GM18519 (cell line): ENCODE results near the gene SLCO1A2.

ENCODE experiments used
- ATAC-seq: cut with Tn5 transposase; IDR thresholded peaks from one replicate; pipeline ENCODE4 v1.9.1; 2021; ENCODE audit warnings: mild to moderate bottlenecking, moderate library complexity; ENCODE audit not compliant: unreplicated experiment, low FRiP score

SLCO1A2 gene

GRCh38 chr12:21336656-21337055, 1.9 kb upstream of the SLCO1A2 start:
- no peak for ATAC-seq

GRCh38 chr12:21330682-21331253, 3.9 kb downstream of the SLCO1A2 start:
- no peak for ATAC-seq

GRCh38 chr12:21328578-21328977, 6.1 kb downstream of the SLCO1A2 start:
- no peak for ATAC-seq

GRCh38 chr12:21324551-21324950, 10.2 kb downstream of the SLCO1A2 start:
- no peak for ATAC-seq

GRCh38 chr12:21323736-21324135, 11.0 kb downstream of the SLCO1A2 start:
- ATAC-seq = no peak

- ATAC-seq = no peak
Observed at GRCh38 chr12:21308785-21309184, 25.9 kb downstream of the SLCO1A2 start.

GRCh38 chr12:21305661-21306060, 29.1 kb downstream of the SLCO1A2 start:
- no peak for ATAC-seq

- ATAC-seq = no peak
Observed at GRCh38 chr12:21300632-21301031, 34.1 kb downstream of the SLCO1A2 start.

- peak; percentile 70 for ATAC-seq
Observed at GRCh38 chr12:21296751-21297406, 37.8 kb downstream of the SLCO1A2 start.

GRCh38 chr12:21296348-21296747, 38.4 kb downstream of the SLCO1A2 start:
- ATAC-seq = no peak

- ATAC-seq = no peak
Observed at GRCh38 chr12:21294176-21294575, 40.5 kb downstream of the SLCO1A2 start.

GRCh38 chr12:21292111-21292510, 42.6 kb downstream of the SLCO1A2 start:
- ATAC-seq = no peak

GRCh38 chr12:21289698-21290097, 45.0 kb downstream of the SLCO1A2 start:
- no peak for ATAC-seq

GRCh38 chr12:21276826-21277225, 57.9 kb downstream of the SLCO1A2 start:
- ATAC-seq = no peak

- ATAC-seq = no peak
Observed at GRCh38 chr12:21265932-21266331, 68.8 kb downstream of the SLCO1A2 start.

- ATAC-seq = no peak
Observed at GRCh38 chr12:21264232-21264631, 70.5 kb downstream of the SLCO1A2 start.

- ATAC-seq = no peak
Observed at GRCh38 chr12:21257172-21257571, 77.5 kb downstream of the SLCO1A2 start.

GRCh38 chr12:21252070-21252469, 82.6 kb downstream of the SLCO1A2 start:
- no peak for ATAC-seq

- no peak for ATAC-seq
Observed at GRCh38 chr12:21248679-21249078, 86.0 kb downstream of the SLCO1A2 start.

GRCh38 chr12:21239866-21240265, 94.9 kb downstream of the SLCO1A2 start:
- no peak for ATAC-seq

- ATAC-seq = no peak
Observed at GRCh38 chr12:21234395-21234794, 100.3 kb downstream of the SLCO1A2 start.

GRCh38 chr12:21223930-21224329, 110.8 kb downstream of the SLCO1A2 start:
- no peak for ATAC-seq
